ENCODE data around the gene ZBTB7C. TPM values are rescaled to one million over a fixed set of nuclear protein-coding genes. Genes with fewer than 3 reads are reported as not detected.

The ZBTB7C gene
- total RNA-seq (ENCODE audit: low replicate concordance): 0.09 and 0.41 TPM in 2 replicates

GRCh38 chr18:48408727-48409590 is at the start of gene ZBTB7C:
Gene ZBTB7C, minus strand, starts transcription at chr18:48409383.
- no peak for DNase-seq (ENCODE audit: low read depth)
- peak within 1 kb of the TSS; percentile 78 for H3K4me3 ChIP-seq (ENCODE audit: low read depth, low read length)
- TF ChIP-seq CTCF (IDR thresholded peaks at IDR 0.05; ENCODE audit: insufficient read depth, low read length): no peak

- DNase-seq (ENCODE audit: low read depth): no peak
- no peak overlapping the region for H3K4me3 ChIP-seq (ENCODE audit: low read depth, low read length)
- TF ChIP-seq CTCF (IDR thresholded peaks at IDR 0.05; ENCODE audit: insufficient read depth, low read length): no peak
Observed at GRCh38 chr18:48456838-48457237, 47.7 kb upstream of the ZBTB7C start.

DNA sequence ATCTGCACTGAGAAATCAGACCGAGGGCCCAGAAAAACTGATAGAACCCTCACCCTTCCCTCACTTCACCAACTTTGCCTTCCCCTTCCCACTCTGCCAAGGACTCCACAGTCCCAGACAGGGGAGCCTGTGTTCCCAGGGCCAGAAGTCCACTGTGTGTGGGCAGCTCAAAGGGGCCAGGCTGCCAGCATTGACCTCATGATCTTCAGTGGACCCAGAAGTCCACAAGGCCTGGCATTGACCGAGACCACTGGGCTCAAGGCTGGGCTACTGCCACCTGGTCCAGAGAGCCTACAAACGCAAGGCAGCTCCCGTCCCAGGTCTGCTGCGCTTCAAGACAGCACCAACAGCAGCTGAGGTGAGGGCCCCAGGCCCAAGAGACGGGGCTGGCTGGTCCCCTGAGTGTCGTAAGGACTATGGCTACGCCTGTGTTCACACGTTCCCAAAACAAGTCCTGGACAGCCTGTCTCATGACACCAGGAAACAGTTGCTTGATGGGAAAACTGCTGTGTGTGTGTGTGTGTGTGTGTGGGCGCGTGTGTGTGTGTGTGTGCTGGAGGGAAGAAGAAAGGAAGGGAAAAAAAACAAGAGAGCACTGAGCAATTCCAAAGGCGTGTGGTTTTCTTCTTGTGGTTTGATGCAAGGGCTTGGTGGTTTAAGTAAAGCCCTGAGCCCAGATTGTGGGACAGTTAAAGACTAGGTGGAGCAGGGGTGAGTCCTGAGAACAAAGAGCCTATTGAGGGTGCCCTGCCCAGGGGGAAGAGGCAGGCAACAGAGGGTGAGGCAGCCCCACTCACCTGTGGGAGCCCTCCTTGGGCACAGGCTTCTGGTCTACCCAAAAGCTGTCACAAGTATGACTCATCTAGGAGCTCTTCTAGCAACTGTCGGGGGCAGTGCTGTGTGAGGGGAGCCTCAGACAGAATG is 46.6 kb upstream of the ZBTB7C start:
- no peak overlapping the region for H3K4me3 ChIP-seq (ENCODE audit: low read depth, low read length)
- peak; percentile 85 for DNase-seq (ENCODE audit: low read depth)
- no peak for TF ChIP-seq CTCF (IDR thresholded peaks at IDR 0.05; ENCODE audit: insufficient read depth, low read length)

DNA sequence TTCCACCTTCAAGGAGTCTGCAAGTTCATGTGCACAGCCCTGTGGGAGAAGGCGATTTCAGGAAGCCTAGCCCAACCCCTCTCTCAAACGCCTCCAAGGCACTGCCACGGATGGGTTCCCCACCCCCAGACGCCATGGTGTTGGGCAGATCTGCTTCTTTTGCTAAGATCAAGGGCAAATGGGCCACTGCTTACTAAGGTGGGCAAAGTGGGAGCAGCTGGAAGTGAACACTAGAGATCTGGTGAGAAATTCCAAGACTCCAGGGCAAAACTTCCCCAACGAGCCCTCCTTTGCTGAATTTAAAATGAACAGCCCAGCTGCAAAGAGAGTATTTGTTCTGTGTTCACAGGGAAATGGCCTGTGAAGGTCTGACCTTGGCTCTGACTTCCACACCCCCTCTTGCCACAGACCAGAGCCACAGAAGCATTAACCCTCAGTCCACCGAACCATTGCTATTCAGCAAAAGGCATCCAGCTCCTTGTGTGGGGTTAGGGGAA is 45.1 kb upstream of the ZBTB7C start:
- no peak overlapping the region for H3K4me3 ChIP-seq (ENCODE audit: low read depth, low read length)
- no peak for TF ChIP-seq CTCF (IDR thresholded peaks at IDR 0.05; ENCODE audit: insufficient read depth, low read length)
- no peak for DNase-seq (ENCODE audit: low read depth)

DNA sequence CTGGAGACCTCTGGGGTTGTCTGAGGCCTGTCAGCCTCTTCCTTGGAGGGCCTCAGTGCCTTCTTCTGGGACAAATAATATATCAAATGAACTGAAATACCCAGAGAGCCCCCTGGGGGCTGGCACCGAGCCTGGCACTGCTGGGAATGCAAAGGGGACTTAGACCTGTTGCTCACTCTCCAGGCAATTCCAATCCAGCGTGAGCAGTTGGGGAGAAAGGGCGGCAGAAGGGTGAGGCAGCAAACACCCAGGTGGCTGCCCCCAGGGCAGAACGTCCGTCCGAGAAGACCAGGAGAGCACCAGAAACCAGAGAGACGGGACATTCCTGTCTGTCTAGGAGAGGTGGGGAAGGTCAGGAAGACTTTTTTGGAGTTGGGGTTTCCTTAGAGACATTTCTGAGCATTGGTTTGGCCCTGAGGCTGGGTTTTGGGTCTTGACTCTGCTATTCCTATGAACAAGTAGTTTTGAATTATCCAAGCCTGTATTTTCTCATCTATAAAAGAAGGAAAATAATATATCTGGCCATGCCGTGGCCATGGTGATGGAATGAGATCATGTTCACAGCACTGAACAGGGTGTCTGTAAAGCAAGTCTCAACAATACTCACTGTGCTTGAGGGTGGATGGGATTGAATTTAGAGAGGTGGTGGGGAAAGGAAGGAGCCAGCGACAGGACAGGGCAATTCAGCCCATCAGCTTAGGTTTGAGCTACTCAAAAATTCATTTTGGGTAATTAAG is 44.3 kb upstream of the ZBTB7C start:
- DNase-seq (ENCODE audit: low read depth): no peak
- H3K4me3 ChIP-seq (ENCODE audit: low read depth, low read length): no peak overlapping the region
- no peak for TF ChIP-seq CTCF (IDR thresholded peaks at IDR 0.05; ENCODE audit: insufficient read depth, low read length)

- TF ChIP-seq CTCF (IDR thresholded peaks at IDR 0.05; ENCODE audit: insufficient read depth, low read length): no peak
- no peak overlapping the region for H3K4me3 ChIP-seq (ENCODE audit: low read depth, low read length)
- DNase-seq (ENCODE audit: low read depth): peak; percentile 30
Observed at GRCh38 chr18:48452861-48453323, 43.7 kb upstream of the ZBTB7C start.
